SK-N-MC (cell line): ENCODE measurements around the gene MCRIP2.

Source experiments
- EZH2 ChIP-seq: fragments of 200-600 bp; sonication (generic); IDR thresholded peaks from one replicate; pipeline ENCODE4 v1.6.1; 2017; ENCODE audit warnings: antibody characterized with exemption
- FOXP2 ChIP-seq: optimal IDR thresholded peaks from 2 replicates; pipeline ENCODE3; 2011; ENCODE audit warnings: mild to moderate bottlenecking, moderate library complexity; ENCODE audit not compliant: insufficient read depth; ENCODE audit errors: extremely low read length, control extremely low read depth
- POLR2AphosphoS5 ChIP-seq: IDR thresholded peaks from 2 replicates; pipeline ENCODE4 v1.6.1; 2012; ENCODE audit warnings: mild to moderate bottlenecking, low read depth, low read length, borderline replicate concordance

DNA sequence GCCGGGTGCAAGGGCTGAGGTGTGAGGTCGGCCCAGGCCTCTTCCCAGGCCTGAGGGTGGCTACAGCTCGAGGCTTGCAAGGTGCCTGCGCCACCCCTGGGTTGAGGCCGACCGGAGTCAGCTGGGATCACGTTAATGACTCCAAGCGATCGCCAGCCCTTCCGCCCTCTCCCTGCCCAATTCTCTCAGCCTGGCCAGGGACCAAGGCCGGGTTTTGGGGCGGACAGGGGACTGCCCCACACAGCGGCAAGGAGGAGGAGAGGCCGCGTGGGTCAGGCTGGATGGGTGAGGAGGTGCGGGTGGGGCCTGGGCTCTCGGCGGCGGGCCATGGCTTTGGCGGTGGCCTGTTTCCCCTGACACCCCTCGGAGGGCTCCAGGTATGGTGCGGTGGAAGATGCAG, 51.7 kb downstream of the MCRIP2 start:
- TF ChIP-seq POLR2AphosphoS5 (no peak), EZH2 (no peak), FOXP2 (no peak)
